GM23338 (cell line): ENCODE data around the gene DNAJB13. TPM values are rescaled to one million over a fixed set of nuclear protein-coding genes. Genes with fewer than 3 reads are reported as not detected.

Experiments used
- ATAC-seq: fragments of 200-7000 bp; cut with Tn5 transposase; 3 replicates; pipeline ENCODE4 v1.9.1; 2020
- DNase-seq: peaks from one replicate; pipeline ENCODE4 v3.0.0-alpha.2; 2015; ENCODE audit warnings: low spot score
- H2AFZ ChIP-seq: fragments of 200-600 bp; sonication (generic); 2 replicates; pipeline ENCODE4 v1.8.0; 2016; ENCODE audit warnings: antibody characterized with exemption, mild to moderate bottlenecking, moderate library complexity
- H3F3A ChIP-seq: fragments of 200-600 bp; sonication (generic); replicated peaks from 2 replicates; pipeline ENCODE4 v1.8.0; 2017; ENCODE audit warnings: antibody characterized with exemption, mixed run types, low read depth
- H3K27ac ChIP-seq: fragments of 200-600 bp; sonication (generic); 2 replicates; pipeline ENCODE4 v1.6.1; 2016; ENCODE audit warnings: low read depth
- H3K27me3 ChIP-seq: fragments of 200-600 bp; sonication (generic); 2 replicates; pipeline ENCODE4 v1.8.0; 2016; ENCODE audit warnings: mild to moderate bottlenecking, mixed run types, moderate library complexity; ENCODE audit not compliant: insufficient read depth
- H3K36me3 ChIP-seq: fragments of 200-600 bp; sonication (generic); 2 replicates; pipeline ENCODE4 v1.8.0; 2016; ENCODE audit warnings: mild to moderate bottlenecking; ENCODE audit not compliant: insufficient read depth
- H3K4me1 ChIP-seq: fragments of 200-600 bp; sonication (generic); 2 replicates; pipeline ENCODE4 v1.8.0; 2016; ENCODE audit warnings: mild to moderate bottlenecking, moderate library complexity; ENCODE audit not compliant: insufficient read depth
- H3K4me2 ChIP-seq: fragments of 200-600 bp; sonication (generic); 2 replicates; pipeline ENCODE4 v1.7.1; 2017; ENCODE audit warnings: mixed run types
- H3K4me3 ChIP-seq: fragments of 200-600 bp; sonication (generic); 2 replicates; pipeline ENCODE4 v1.6.1; 2016; ENCODE audit warnings: mixed run types
- H3K79me2 ChIP-seq: fragments of 200-600 bp; sonication (generic); replicated peaks from 2 replicates; pipeline ENCODE4 v1.8.0; 2017; ENCODE audit warnings: mild to moderate bottlenecking; ENCODE audit not compliant: insufficient read depth
- H3K9me2 ChIP-seq: fragments of 200-600 bp; sonication (generic); 2 replicates; pipeline ENCODE4 v1.8.0; 2017; ENCODE audit not compliant: insufficient read depth
- H4K20me1 ChIP-seq: fragments of 200-600 bp; sonication (generic); replicated peaks from 2 replicates; pipeline ENCODE4 v1.8.0; 2017; ENCODE audit warnings: mild to moderate bottlenecking; ENCODE audit not compliant: insufficient read depth
- H3K27ac Mint-ChIP-seq: 2 replicates; pipeline ENCODE4 v1.8.0; 2020; ENCODE audit warnings: inconsistent platforms, mild to moderate bottlenecking, moderate library complexity, mixed read lengths
- H3K27me3 Mint-ChIP-seq: 3 replicates; pipeline ENCODE4 v1.8.0; 2022; ENCODE audit warnings: low read depth, mild to moderate bottlenecking, moderate library complexity, mixed read lengths, inconsistent platforms; ENCODE audit not compliant: insufficient read depth, poor library complexity
- H3K36me3 Mint-ChIP-seq: 3 replicates; pipeline ENCODE4 v1.8.0; 2021; ENCODE audit warnings: low read depth, mild to moderate bottlenecking, inconsistent platforms, moderate library complexity, mixed read lengths
- H3K4me1 Mint-ChIP-seq: 3 replicates; pipeline ENCODE4 v1.8.0; 2020; ENCODE audit warnings: mild to moderate bottlenecking, inconsistent platforms, mixed read lengths
- H3K4me3 Mint-ChIP-seq: 3 replicates; pipeline ENCODE4 v1.8.0; 2021; ENCODE audit warnings: moderate library complexity, mild to moderate bottlenecking, inconsistent platforms, mixed read lengths
- H3K9me3 Mint-ChIP-seq: 3 replicates; pipeline ENCODE4 v1.8.0; 2020; ENCODE audit warnings: moderate library complexity, mild to moderate bottlenecking, inconsistent platforms, mixed read lengths
- CREB1 ChIP-seq: fragments of 250-450 bp; sonication (Bioruptor Pico); IDR thresholded peaks from 2 replicates; pipeline ENCODE4 v1.5.0; 2020; ENCODE audit warnings: low read depth, mild to moderate bottlenecking, moderate library complexity
- EZH2 ChIP-seq: fragments of 200-600 bp; sonication (generic); IDR thresholded peaks from one replicate; pipeline ENCODE4 v1.8.0; 2017; ENCODE audit warnings: antibody characterized with exemption, mild to moderate bottlenecking, low read depth; ENCODE audit not compliant: unreplicated experiment
- EZH2phosphoT487 ChIP-seq: fragments of 200-600 bp; sonication (generic); IDR thresholded peaks from one replicate; pipeline ENCODE4 v1.8.1; 2018; ENCODE audit warnings: antibody characterized with exemption; ENCODE audit not compliant: unreplicated experiment
- JUNB ChIP-seq: IDR thresholded peaks from one replicate; pipeline ENCODE4 v1.6.1; 2016; ENCODE audit warnings: antibody characterized with exemption; ENCODE audit not compliant: unreplicated experiment
- NANOG ChIP-seq: IDR thresholded peaks from 2 replicates; pipeline ENCODE4 v1.6.1; 2016; ENCODE audit warnings: antibody characterized with exemption, borderline replicate concordance
- POLR2AphosphoS5 ChIP-seq: IDR thresholded peaks from 2 replicates; pipeline ENCODE4 v1.6.1; 2016; ENCODE audit warnings: antibody characterized with exemption, low read depth
- STAT1 ChIP-seq: IDR thresholded peaks from one replicate; pipeline ENCODE4 v1.6.1; 2016; ENCODE audit warnings: antibody characterized with exemption; ENCODE audit not compliant: unreplicated experiment
- ZNF114 ChIP-seq: fragments of 250-450 bp; sonication (Bioruptor Pico); IDR thresholded peaks from 2 replicates; pipeline ENCODE4 v1.5.0; 2020; ENCODE audit warnings: mild to moderate bottlenecking, moderate library complexity
- ZNF331 ChIP-seq: fragments of 250-450 bp; sonication (Bioruptor Pico); IDR thresholded peaks from 2 replicates; pipeline ENCODE4 v1.5.0; 2020; ENCODE audit warnings: low read depth, mild to moderate bottlenecking, moderate library complexity
- polyA plus RNA-seq: library from polyadenylated mRNA; unstranded; fragments of >200 nt; fragmentation: Nextera tagmentation; extraction: Ambion mirVana; gene quantifications from 2 replicates; pipeline ENCODE4 v1.2.1, GENCODE V29; 2016
- total RNA-seq: library from RNA; depleted of rRNA; stranded (reverse); fragments of >200 nt; shearing (Covaris generic); gene quantifications from 2 replicates; pipeline ENCODE4 v1.2.3, GENCODE V29; 2014
- TF ChIP-seq, protein P1 (sequence below): fragments of 250-450 bp; sonication (Bioruptor Pico); IDR thresholded peaks from 2 replicates; pipeline ENCODE4 v1.5.0; 2020; ENCODE audit warnings: mild to moderate bottlenecking, moderate library complexity
- TF ChIP-seq, protein P2 (sequence below): IDR thresholded peaks from one replicate; pipeline ENCODE4 v1.6.1; 2018; ENCODE audit warnings: antibody characterized with exemption; ENCODE audit not compliant: unreplicated experiment
- TF ChIP-seq, protein P3 (sequence below), 2 experiments: fragments of 200-600 bp in 1 of 2; sonication (generic) in 1 of 2; conservative IDR thresholded peaks; 2 replicates each; pipeline versions ENCODE4 v1.5.1 to v1.6.1; 2016 to 2017; ENCODE audit warnings: antibody characterized with exemption in 2 of 2, low read depth in 2 of 2, mild to moderate bottlenecking in 2 of 2, moderate library complexity in 1 of 2
- TF ChIP-seq, protein P4 (sequence below): IDR thresholded peaks from 2 replicates; pipeline ENCODE4 v1.6.1; 2016; ENCODE audit warnings: antibody characterized with exemption

The DNAJB13 gene
- total and polyA plus RNA-seq, 2 experiments from 2014 or later = 0.14 to 0.32 TPM

DNA sequence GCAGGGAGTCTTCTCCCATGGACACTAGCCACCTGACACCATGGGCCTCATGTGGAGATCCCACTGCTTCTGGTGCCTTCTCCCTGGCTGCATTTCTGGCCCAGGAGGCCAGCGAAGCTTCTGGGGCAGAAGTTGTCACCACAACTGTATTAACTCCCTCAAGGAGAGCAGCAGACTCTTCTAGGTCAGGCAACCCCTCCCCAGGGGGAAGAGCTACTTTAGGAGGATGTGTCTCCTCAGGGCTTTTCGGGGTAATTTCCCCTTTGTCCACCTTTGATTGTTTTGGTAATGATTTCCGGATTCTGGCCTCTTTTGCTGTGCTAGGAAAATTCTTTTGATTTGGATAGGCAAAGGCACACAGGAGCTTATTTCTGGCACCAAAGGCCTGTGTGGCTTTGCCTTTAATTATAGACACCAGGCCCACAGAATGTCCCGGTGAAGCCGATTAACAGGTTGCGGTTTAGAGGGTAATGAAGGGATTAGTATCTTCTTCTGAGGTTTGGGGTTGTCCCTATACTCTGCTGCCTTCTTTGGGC is 40.7 kb downstream of the DNAJB13 start:
- Mint-ChIP-seq H3K36me3 (no peaks in the 10 kb centered on the region), H3K27me3 (peaks cover 2% of the 10 kb centered on the region), H3K9me3 (no peaks in the 10 kb centered on the region), H3K27ac (no peak overlapping the region), H3K4me1 (peaks cover 2% of the 10 kb centered on the region; the same call in 1 of the 3 replicates), H3K4me3 (no peak overlapping the region)
- Histone ChIP-seq H3K9me2 (no peaks in the 10 kb centered on the region), H4K20me1 (no peaks in the 10 kb centered on the region), H3K79me2 (no peaks in the 10 kb centered on the region), H3K4me1 (peaks cover 13% of the 10 kb centered on the region; the same call in 1 of the 2 replicates), H3K4me3 (no peak overlapping the region), H3K4me2 (no peak overlapping the region), H3K36me3 (no peaks in the 10 kb centered on the region), H3K27me3 (no peaks in the 10 kb centered on the region), H3K27ac (no peak overlapping the region), H3F3A (no peaks in the 10 kb centered on the region), H2AFZ (peak overlapping the region; percentile 83; the same call in 1 of the 2 replicates)
- TF ChIP-seq EZH2 (no peak), NANOG (no peak), ZNF114 (no peak), CREB1 (no peak), POLR2AphosphoS5 (no peak), STAT1 (no peak), EZH2phosphoT487 (no peak), JUNB (no peak), ZNF331 (no peak)
- TF ChIP-seq, protein P1, sequence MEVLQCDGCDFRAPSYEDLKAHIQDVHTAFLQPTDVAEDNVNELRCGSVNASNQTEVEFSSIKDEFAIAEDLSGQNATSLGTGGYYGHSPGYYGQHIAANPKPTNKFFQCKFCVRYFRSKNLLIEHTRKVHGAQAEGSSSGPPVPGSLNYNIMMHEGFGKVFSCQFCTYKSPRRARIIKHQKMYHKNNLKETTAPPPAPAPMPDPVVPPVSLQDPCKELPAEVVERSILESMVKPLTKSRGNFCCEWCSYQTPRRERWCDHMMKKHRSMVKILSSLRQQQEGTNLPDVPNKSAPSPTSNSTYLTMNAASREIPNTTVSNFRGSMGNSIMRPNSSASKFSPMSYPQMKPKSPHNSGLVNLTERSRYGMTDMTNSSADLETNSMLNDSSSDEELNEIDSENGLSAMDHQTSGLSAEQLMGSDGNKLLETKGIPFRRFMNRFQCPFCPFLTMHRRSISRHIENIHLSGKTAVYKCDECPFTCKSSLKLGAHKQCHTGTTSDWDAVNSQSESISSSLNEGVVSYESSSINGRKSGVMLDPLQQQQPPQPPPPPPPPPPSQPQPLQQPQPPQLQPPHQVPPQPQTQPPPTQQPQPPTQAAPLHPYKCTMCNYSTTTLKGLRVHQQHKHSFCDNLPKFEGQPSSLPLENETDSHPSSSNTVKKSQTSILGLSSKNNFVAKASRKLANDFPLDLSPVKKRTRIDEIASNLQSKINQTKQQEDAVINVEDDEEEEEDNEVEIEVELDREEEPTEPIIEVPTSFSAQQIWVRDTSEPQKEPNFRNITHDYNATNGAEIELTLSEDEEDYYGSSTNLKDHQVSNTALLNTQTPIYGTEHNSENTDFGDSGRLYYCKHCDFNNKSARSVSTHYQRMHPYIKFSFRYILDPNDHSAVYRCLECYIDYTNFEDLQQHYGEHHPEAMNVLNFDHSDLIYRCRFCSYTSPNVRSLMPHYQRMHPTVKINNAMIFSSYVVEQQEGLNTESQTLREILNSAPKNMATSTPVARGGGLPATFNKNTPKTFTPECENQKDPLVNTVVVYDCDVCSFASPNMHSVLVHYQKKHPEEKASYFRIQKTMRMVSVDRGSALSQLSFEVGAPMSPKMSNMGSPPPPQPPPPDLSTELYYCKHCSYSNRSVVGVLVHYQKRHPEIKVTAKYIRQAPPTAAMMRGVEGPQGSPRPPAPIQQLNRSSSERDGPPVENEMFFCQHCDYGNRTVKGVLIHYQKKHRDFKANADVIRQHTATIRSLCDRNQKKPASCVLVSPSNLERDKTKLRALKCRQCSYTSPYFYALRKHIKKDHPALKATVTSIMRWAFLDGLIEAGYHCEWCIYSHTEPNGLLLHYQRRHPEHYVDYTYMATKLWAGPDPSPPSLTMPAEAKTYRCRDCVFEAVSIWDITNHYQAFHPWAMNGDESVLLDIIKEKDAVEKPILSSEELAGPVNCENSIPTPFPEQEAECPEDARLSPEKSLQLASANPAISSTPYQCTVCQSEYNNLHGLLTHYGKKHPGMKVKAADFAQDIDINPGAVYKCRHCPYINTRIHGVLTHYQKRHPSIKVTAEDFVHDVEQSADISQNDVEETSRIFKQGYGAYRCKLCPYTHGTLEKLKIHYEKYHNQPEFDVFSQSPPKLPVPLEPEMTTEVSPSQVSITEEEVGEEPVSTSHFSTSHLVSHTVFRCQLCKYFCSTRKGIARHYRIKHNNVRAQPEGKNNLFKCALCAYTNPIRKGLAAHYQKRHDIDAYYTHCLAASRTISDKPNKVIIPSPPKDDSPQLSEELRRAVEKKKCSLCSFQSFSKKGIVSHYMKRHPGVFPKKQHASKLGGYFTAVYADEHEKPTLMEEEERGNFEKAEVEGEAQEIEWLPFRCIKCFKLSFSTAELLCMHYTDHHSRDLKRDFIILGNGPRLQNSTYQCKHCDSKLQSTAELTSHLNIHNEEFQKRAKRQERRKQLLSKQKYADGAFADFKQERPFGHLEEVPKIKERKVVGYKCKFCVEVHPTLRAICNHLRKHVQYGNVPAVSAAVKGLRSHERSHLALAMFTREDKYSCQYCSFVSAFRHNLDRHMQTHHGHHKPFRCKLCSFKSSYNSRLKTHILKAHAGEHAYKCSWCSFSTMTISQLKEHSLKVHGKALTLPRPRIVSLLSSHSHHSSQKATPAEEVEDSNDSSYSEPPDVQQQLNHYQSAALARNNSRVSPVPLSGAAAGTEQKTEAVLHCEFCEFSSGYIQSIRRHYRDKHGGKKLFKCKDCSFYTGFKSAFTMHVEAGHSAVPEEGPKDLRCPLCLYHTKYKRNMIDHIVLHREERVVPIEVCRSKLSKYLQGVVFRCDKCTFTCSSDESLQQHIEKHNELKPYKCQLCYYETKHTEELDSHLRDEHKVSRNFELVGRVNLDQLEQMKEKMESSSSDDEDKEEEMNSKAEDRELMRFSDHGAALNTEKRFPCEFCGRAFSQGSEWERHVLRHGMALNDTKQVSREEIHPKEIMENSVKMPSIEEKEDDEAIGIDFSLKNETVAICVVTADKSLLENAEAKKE = no peak
- TF ChIP-seq, protein P2, sequence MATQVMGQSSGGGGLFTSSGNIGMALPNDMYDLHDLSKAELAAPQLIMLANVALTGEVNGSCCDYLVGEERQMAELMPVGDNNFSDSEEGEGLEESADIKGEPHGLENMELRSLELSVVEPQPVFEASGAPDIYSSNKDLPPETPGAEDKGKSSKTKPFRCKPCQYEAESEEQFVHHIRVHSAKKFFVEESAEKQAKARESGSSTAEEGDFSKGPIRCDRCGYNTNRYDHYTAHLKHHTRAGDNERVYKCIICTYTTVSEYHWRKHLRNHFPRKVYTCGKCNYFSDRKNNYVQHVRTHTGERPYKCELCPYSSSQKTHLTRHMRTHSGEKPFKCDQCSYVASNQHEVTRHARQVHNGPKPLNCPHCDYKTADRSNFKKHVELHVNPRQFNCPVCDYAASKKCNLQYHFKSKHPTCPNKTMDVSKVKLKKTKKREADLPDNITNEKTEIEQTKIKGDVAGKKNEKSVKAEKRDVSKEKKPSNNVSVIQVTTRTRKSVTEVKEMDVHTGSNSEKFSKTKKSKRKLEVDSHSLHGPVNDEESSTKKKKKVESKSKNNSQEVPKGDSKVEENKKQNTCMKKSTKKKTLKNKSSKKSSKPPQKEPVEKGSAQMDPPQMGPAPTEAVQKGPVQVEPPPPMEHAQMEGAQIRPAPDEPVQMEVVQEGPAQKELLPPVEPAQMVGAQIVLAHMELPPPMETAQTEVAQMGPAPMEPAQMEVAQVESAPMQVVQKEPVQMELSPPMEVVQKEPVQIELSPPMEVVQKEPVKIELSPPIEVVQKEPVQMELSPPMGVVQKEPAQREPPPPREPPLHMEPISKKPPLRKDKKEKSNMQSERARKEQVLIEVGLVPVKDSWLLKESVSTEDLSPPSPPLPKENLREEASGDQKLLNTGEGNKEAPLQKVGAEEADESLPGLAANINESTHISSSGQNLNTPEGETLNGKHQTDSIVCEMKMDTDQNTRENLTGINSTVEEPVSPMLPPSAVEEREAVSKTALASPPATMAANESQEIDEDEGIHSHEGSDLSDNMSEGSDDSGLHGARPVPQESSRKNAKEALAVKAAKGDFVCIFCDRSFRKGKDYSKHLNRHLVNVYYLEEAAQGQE = no peak
- TF ChIP-seq, protein P3, sequence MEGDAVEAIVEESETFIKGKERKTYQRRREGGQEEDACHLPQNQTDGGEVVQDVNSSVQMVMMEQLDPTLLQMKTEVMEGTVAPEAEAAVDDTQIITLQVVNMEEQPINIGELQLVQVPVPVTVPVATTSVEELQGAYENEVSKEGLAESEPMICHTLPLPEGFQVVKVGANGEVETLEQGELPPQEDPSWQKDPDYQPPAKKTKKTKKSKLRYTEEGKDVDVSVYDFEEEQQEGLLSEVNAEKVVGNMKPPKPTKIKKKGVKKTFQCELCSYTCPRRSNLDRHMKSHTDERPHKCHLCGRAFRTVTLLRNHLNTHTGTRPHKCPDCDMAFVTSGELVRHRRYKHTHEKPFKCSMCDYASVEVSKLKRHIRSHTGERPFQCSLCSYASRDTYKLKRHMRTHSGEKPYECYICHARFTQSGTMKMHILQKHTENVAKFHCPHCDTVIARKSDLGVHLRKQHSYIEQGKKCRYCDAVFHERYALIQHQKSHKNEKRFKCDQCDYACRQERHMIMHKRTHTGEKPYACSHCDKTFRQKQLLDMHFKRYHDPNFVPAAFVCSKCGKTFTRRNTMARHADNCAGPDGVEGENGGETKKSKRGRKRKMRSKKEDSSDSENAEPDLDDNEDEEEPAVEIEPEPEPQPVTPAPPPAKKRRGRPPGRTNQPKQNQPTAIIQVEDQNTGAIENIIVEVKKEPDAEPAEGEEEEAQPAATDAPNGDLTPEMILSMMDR (conservative IDR thresholded peaks at IDR 0.05; ENCODE audit: low read depth in 2 of 2) = no peak
- TF ChIP-seq, protein P4, sequence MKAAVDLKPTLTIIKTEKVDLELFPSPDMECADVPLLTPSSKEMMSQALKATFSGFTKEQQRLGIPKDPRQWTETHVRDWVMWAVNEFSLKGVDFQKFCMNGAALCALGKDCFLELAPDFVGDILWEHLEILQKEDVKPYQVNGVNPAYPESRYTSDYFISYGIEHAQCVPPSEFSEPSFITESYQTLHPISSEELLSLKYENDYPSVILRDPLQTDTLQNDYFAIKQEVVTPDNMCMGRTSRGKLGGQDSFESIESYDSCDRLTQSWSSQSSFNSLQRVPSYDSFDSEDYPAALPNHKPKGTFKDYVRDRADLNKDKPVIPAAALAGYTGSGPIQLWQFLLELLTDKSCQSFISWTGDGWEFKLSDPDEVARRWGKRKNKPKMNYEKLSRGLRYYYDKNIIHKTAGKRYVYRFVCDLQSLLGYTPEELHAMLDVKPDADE = no peak
- ATAC-seq (no peak), DNase-seq (no peak)
